ENCODE results near the gene UHMK1.
"Not testable (repeated sequence)": the region's sequence is repeated elsewhere in the genome, so short reads cannot be mapped to it uniquely, and the experiment has no call there.

UHMK1 gene

GRCh38 chr1:162564762-162565218 lies 67.2 kb downstream of the UHMK1 start:
- Histone ChIP-seq H3K27me3 (ENCODE audit: insufficient read depth, insufficient read length) (peaks cover 11% of the 10 kb centered on the region), H3K36me3 (ENCODE audit: insufficient read depth, insufficient read length, low read length) (peaks cover 40% of the 10 kb centered on the region), H3K4me3 (ENCODE audit: insufficient read length, low read depth) (no peak overlapping the region), H3K9ac (ENCODE audit: insufficient read length, low read depth) (no peak overlapping the region), H3K4me1 (ENCODE audit: insufficient read depth, insufficient read length) (no peaks in the 10 kb centered on the region), H3K9me3 (ENCODE audit: insufficient read depth, low read length) (no peaks in the 10 kb centered on the region)
- TF ChIP-seq SUZ12 (IDR thresholded peaks at IDR 0.05; ENCODE audit: extremely low read depth, insufficient read depth, insufficient read length) (no peak), YY1 (IDR thresholded peaks at IDR 0.05; ENCODE audit: insufficient read depth, insufficient read length) (no peak), ZNF274 (IDR thresholded peaks at IDR 0.05; ENCODE audit: low read depth, low read length) (no peak)
- no peak for DNase-seq (ENCODE audit: low read depth, low spot score)

- Histone ChIP-seq H3K27me3 (ENCODE audit: insufficient read depth, insufficient read length) (peaks cover 11% of the 10 kb centered on the region), H3K9ac (ENCODE audit: insufficient read length, low read depth) (no peak overlapping the region), H3K4me3 (ENCODE audit: insufficient read length, low read depth) (no peak overlapping the region), H3K9me3 (ENCODE audit: insufficient read depth, low read length) (no peaks in the 10 kb centered on the region), H3K36me3 (ENCODE audit: insufficient read depth, insufficient read length, low read length) (peaks cover 44% of the 10 kb centered on the region), H3K4me1 (ENCODE audit: insufficient read depth, insufficient read length) (no peaks in the 10 kb centered on the region)
- TF ChIP-seq ZNF274 (IDR thresholded peaks at IDR 0.05; ENCODE audit: low read depth, low read length), result no peak
- no peak for TF ChIP-seq YY1 (IDR thresholded peaks at IDR 0.05; ENCODE audit: insufficient read depth, insufficient read length)
- no peak for TF ChIP-seq SUZ12 (IDR thresholded peaks at IDR 0.05; ENCODE audit: extremely low read depth, insufficient read depth, insufficient read length)
- no peak for DNase-seq (ENCODE audit: low read depth, low spot score)
These were observed 67.8 kb downstream of the UHMK1 start for GRCh38 chr1:162565460-162565859.

- DNase-seq (ENCODE audit: low read depth, low spot score), result no peak
- TF ChIP-seq YY1 (IDR thresholded peaks at IDR 0.05; ENCODE audit: insufficient read depth, insufficient read length) (no peak), SUZ12 (IDR thresholded peaks at IDR 0.05; ENCODE audit: extremely low read depth, insufficient read depth, insufficient read length) (no peak), ZNF274 (IDR thresholded peaks at IDR 0.05; ENCODE audit: low read depth, low read length) (no peak)
- Histone ChIP-seq H3K36me3 (ENCODE audit: insufficient read depth, insufficient read length, low read length) (peaks cover 50% of the 10 kb centered on the region), H3K27me3 (ENCODE audit: insufficient read depth, insufficient read length) (peaks cover 8% of the 10 kb centered on the region), H3K4me3 (ENCODE audit: insufficient read length, low read depth) (no peak overlapping the region), H3K4me1 (ENCODE audit: insufficient read depth, insufficient read length) (no peaks in the 10 kb centered on the region), H3K9me3 (ENCODE audit: insufficient read depth, low read length) (no peaks in the 10 kb centered on the region), H3K9ac (ENCODE audit: insufficient read length, low read depth) (no peak overlapping the region)
These were observed 69.3 kb downstream of the UHMK1 start for GRCh38 chr1:162566870-162567269.

GRCh38 chr1:162568802-162569201 lies 71.2 kb downstream of the UHMK1 start:
- H3K4me1 ChIP-seq (ENCODE audit: insufficient read depth, insufficient read length), result no peaks in the 10 kb centered on the region
- no peak for DNase-seq (ENCODE audit: low read depth, low spot score)
- peaks cover 50% of the 10 kb centered on the region for H3K36me3 ChIP-seq (ENCODE audit: insufficient read depth, insufficient read length, low read length)
- no peak for TF ChIP-seq YY1 (IDR thresholded peaks at IDR 0.05; ENCODE audit: insufficient read depth, insufficient read length)
- no peak for TF ChIP-seq SUZ12 (IDR thresholded peaks at IDR 0.05; ENCODE audit: extremely low read depth, insufficient read depth, insufficient read length)
- no peak for TF ChIP-seq ZNF274 (IDR thresholded peaks at IDR 0.05; ENCODE audit: low read depth, low read length)
- H3K9me3 ChIP-seq (ENCODE audit: insufficient read depth, low read length), result no peaks in the 10 kb centered on the region
- H3K4me3 ChIP-seq (ENCODE audit: insufficient read length, low read depth), result no peak overlapping the region
- H3K27me3 ChIP-seq (ENCODE audit: insufficient read depth, insufficient read length), result no peaks in the 10 kb centered on the region
- H3K9ac ChIP-seq (ENCODE audit: insufficient read length, low read depth), result no peak overlapping the region

- no peaks in the 10 kb centered on the region for H3K27me3 ChIP-seq (ENCODE audit: insufficient read depth, insufficient read length)
- TF ChIP-seq YY1 (IDR thresholded peaks at IDR 0.05; ENCODE audit: insufficient read depth, insufficient read length), result no peak
These were observed 73.1 kb downstream of the UHMK1 start for GRCh38 chr1:162570718-162571117.

GRCh38 chr1:162571121-162571520 lies 73.5 kb downstream of the UHMK1 start:
- H3K4me3 ChIP-seq (ENCODE audit: insufficient read length, low read depth); H3K4me1 ChIP-seq (ENCODE audit: insufficient read depth, insufficient read length); H3K27me3 ChIP-seq (ENCODE audit: insufficient read depth, insufficient read length); H3K9me3 ChIP-seq (ENCODE audit: insufficient read depth, low read length); H3K9ac ChIP-seq (ENCODE audit: insufficient read length, low read depth); DNase-seq (ENCODE audit: low read depth, low spot score): not testable (repeated sequence)
- peaks cover 42% of the 10 kb centered on the region for H3K36me3 ChIP-seq (ENCODE audit: insufficient read depth, insufficient read length, low read length)

More at GRCh38 chr1:162570718-162571117, 73.1 kb downstream of the UHMK1 start:
- Histone ChIP-seq H3K4me1 (ENCODE audit: insufficient read depth, insufficient read length) (no peaks in the 10 kb centered on the region), H3K4me3 (ENCODE audit: insufficient read length, low read depth) (no peak overlapping the region), H3K36me3 (ENCODE audit: insufficient read depth, insufficient read length, low read length) (peaks cover 46% of the 10 kb centered on the region), H3K9ac (ENCODE audit: insufficient read length, low read depth) (no peak overlapping the region), H3K9me3 (ENCODE audit: insufficient read depth, low read length) (no peaks in the 10 kb centered on the region)
- no peak for DNase-seq (ENCODE audit: low read depth, low spot score)

GRCh38 chr1:162571696-162572095 lies 74.1 kb downstream of the UHMK1 start:
- DNase-seq (ENCODE audit: low read depth, low spot score), result no peak
- Histone ChIP-seq H3K9me3 (ENCODE audit: insufficient read depth, low read length) (no peaks in the 10 kb centered on the region), H3K4me1 (ENCODE audit: insufficient read depth, insufficient read length) (no peaks in the 10 kb centered on the region), H3K27me3 (ENCODE audit: insufficient read depth, insufficient read length) (no peaks in the 10 kb centered on the region), H3K9ac (ENCODE audit: insufficient read length, low read depth) (no peak overlapping the region), H3K4me3 (ENCODE audit: insufficient read length, low read depth) (no peak overlapping the region), H3K36me3 (ENCODE audit: insufficient read depth, insufficient read length, low read length) (peaks cover 42% of the 10 kb centered on the region)
- TF ChIP-seq ZNF274 (IDR thresholded peaks at IDR 0.05; ENCODE audit: low read depth, low read length) (no peak), YY1 (IDR thresholded peaks at IDR 0.05; ENCODE audit: insufficient read depth, insufficient read length) (no peak), SUZ12 (IDR thresholded peaks at IDR 0.05; ENCODE audit: extremely low read depth, insufficient read depth, insufficient read length) (no peak)

- Histone ChIP-seq H3K4me1 (ENCODE audit: insufficient read depth, insufficient read length) (no peaks in the 10 kb centered on the region), H3K9ac (ENCODE audit: insufficient read length, low read depth) (no peak overlapping the region), H3K27me3 (ENCODE audit: insufficient read depth, insufficient read length) (no peaks in the 10 kb centered on the region), H3K9me3 (ENCODE audit: insufficient read depth, low read length) (no peaks in the 10 kb centered on the region), H3K4me3 (ENCODE audit: insufficient read length, low read depth) (no peak overlapping the region), H3K36me3 (ENCODE audit: insufficient read depth, insufficient read length, low read length) (peaks cover 39% of the 10 kb centered on the region)
- no peak for DNase-seq (ENCODE audit: low read depth, low spot score)
- TF ChIP-seq ZNF274 (IDR thresholded peaks at IDR 0.05; ENCODE audit: low read depth, low read length) (no peak), YY1 (IDR thresholded peaks at IDR 0.05; ENCODE audit: insufficient read depth, insufficient read length) (no peak)
These were observed 75.5 kb downstream of the UHMK1 start for GRCh38 chr1:162573136-162573535.
